MCF 10A (cell line): Measurements from ENCODE around the gene BRD1. TPM values are rescaled to one million over a fixed set of nuclear protein-coding genes. Genes with fewer than 3 reads are reported as not detected.

ENCODE experiments used
- BruUV-seq: library from RNA; stranded (reverse); fragments of 400-500 nt; replicated peaks from 2 replicates; lab custom pipeline; 2021; lab: Mats Ljungman, UMichigan
- CTCF ChIA-PET: fragments of 300-600 bp; sonication (Branson Sonifier 250); formaldehyde crosslinking; extraction: SDS; loops from one replicate; lab custom pipeline; 2021; ENCODE audit warnings: antibody characterized with exemption, inconsistent platforms; lab: Yijun Ruan, JAX
- POLR2A ChIA-PET: fragments of 300-600, 350-650 bp; sonication (Branson Sonifier 250); formaldehyde crosslinking; extraction: SDS; loops from one replicate; lab custom pipeline; 2020; ENCODE audit warnings: antibody characterized with exemption, inconsistent platforms; lab: Yijun Ruan, JAX
- DNase-seq: peaks from one replicate; pipeline ENCODE4 v3.0.0-alpha.2; 2018; ENCODE audit not compliant: unreplicated experiment
- H3K27ac Mint-ChIP-seq: one replicate; pipeline ENCODE4 v1.8.0; 2022; ENCODE audit warnings: mild to moderate bottlenecking, low read depth, mixed read lengths; ENCODE audit not compliant: unreplicated experiment
- H3K27me3 Mint-ChIP-seq: one replicate; pipeline ENCODE4 v1.8.0; 2022; ENCODE audit warnings: mixed read lengths; ENCODE audit not compliant: insufficient read depth, unreplicated experiment
- H3K36me3 Mint-ChIP-seq: one replicate; pipeline ENCODE4 v1.8.0; 2022; ENCODE audit warnings: mild to moderate bottlenecking, moderate library complexity, mixed read lengths; ENCODE audit not compliant: insufficient read depth, unreplicated experiment
- H3K4me1 Mint-ChIP-seq: one replicate; pipeline ENCODE4 v1.8.0; 2022; ENCODE audit warnings: mixed read lengths; ENCODE audit not compliant: insufficient read depth, unreplicated experiment
- H3K4me3 Mint-ChIP-seq: one replicate; pipeline ENCODE4 v1.8.0; 2022; ENCODE audit warnings: mild to moderate bottlenecking, moderate library complexity, mixed read lengths; ENCODE audit not compliant: unreplicated experiment
- H3K9me3 Mint-ChIP-seq: one replicate; pipeline ENCODE4 v1.8.0; 2022; ENCODE audit warnings: mixed read lengths; ENCODE audit not compliant: unreplicated experiment
- CTCF ChIP-seq: fragments of 200-600 bp; IDR thresholded peaks from one replicate; pipeline ENCODE4 v1.8.0; 2022; ENCODE audit warnings: antibody characterized with exemption, mild to moderate bottlenecking; ENCODE audit not compliant: unreplicated experiment
- intact Hi-C: fragments of 100-400 bp; cut with micrococcal nuclease; formaldehyde crosslinking; loops from 2 replicates; pipeline ENCODE4 v1.14.1; 2022
- total RNA-seq: library from RNA; stranded (reverse); gene quantifications from 2 replicates; pipeline ENCODE4 v1.2.3, GENCODE V29; 2022

Gene BRD1
- total RNA-seq, 1 experiment from 2014 or later = 48.1 TPM

GRCh38 chr22:49797706-49798105, 30.0 kb downstream of the BRD1 start:
- DNase-seq = no peak
- ChIA-PET CTCF (interaction anchor here (0.7 kb wide), 1 partner anchor 19 kb away, joined by 3 read pairs; no protein-coding TSS in a partner anchor), POLR2A (no interaction called here)
- BruUV-seq = no TSS peak
- TF ChIP-seq CTCF = no peak
- peaks cover 85% of the 10 kb centered on the region for H3K36me3 Mint-ChIP-seq
- intact Hi-C loops = no loop called here
- no peaks in the 10 kb centered on the region for H3K27me3 Mint-ChIP-seq
- no peaks in the 10 kb centered on the region for H3K4me1 Mint-ChIP-seq
- no peak overlapping the region for H3K4me3 Mint-ChIP-seq
- no peak overlapping the region for H3K27ac Mint-ChIP-seq
- no peaks in the 10 kb centered on the region for H3K9me3 Mint-ChIP-seq

DNA sequence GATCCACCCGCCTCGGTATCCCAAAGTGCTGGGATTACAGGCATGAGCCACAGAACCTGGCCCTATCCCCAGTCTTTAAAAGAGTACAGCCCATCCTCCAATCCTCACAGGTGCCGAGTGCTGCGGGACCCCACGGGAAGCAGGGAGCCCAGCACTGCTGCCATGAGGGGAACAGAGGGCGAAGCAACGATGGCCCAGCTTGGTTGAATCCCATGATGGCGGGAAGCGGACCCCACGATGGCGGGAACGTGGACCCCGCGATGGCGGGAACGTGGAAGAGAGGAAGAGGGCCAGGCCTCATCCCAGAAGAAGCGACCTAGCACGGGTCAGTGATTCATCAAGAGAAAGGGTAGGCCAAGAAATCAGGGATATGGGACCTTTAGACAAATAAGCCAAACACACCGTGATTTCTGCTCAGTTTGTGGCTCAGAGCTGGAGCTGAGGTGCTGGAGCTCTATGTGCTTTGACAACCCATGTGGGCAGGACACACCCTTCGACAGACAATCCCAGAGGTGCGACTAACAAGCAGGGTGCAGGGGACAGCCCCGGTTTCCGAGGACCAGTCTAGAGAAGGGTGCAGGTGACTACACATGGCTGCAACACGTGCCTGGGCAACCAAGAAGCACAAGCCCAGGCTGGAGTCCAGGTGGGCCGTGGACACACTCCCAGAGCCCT, 30.9 kb downstream of the BRD1 start:
- intact Hi-C loops = no loop called here
- Mint-ChIP-seq H3K27me3 (no peaks in the 10 kb centered on the region), H3K27ac (no peak overlapping the region), H3K36me3 (peaks cover 90% of the 10 kb centered on the region), H3K9me3 (no peaks in the 10 kb centered on the region), H3K4me1 (no peaks in the 10 kb centered on the region), H3K4me3 (no peak overlapping the region)
- CTCF ChIA-PET = interaction anchor here (0.6 kb wide), 2 partner anchors 46 to 926 kb away, joined by 3 to 4 read pairs; no protein-coding TSS in a partner anchor
- POLR2A ChIA-PET = no interaction called here
- no peak for TF ChIP-seq CTCF
- no peak for DNase-seq
- no TSS peak for BruUV-seq

GRCh38 chr22:49795521-49795920, 32.2 kb downstream of the BRD1 start:
- intact Hi-C loops = no loop called here
- Mint-ChIP-seq H3K4me3 (no peak overlapping the region), H3K4me1 (peaks cover 4% of the 10 kb centered on the region), H3K9me3 (no peaks in the 10 kb centered on the region), H3K27me3 (no peaks in the 10 kb centered on the region), H3K27ac (no peak overlapping the region), H3K36me3 (peaks cover 89% of the 10 kb centered on the region)
- CTCF ChIA-PET = interaction anchor here (0.6 kb wide), 2 partner anchors 20 to 1147 kb away, joined by 3 read pairs; no protein-coding TSS in a partner anchor
- POLR2A ChIA-PET = no interaction called here
- DNase-seq = no peak
- no peak for TF ChIP-seq CTCF
- no TSS peak for BruUV-seq

GRCh38 chr22:49793871-49794270, 33.8 kb downstream of the BRD1 start:
- ChIA-PET POLR2A (no interaction called here), CTCF (no interaction called here)
- no peak for DNase-seq
- TF ChIP-seq CTCF = no peak
- intact Hi-C loops = no loop called here
- no peaks in the 10 kb centered on the region for H3K9me3 Mint-ChIP-seq
- H3K27ac Mint-ChIP-seq = no peak overlapping the region
- H3K4me1 Mint-ChIP-seq = peaks cover 11% of the 10 kb centered on the region
- H3K4me3 Mint-ChIP-seq = no peak overlapping the region
- H3K27me3 Mint-ChIP-seq = no peaks in the 10 kb centered on the region
- no TSS peak for BruUV-seq
- peaks cover 84% of the 10 kb centered on the region for H3K36me3 Mint-ChIP-seq
